ENCODE data around the gene NKTR.

NKTR gene

DNA sequence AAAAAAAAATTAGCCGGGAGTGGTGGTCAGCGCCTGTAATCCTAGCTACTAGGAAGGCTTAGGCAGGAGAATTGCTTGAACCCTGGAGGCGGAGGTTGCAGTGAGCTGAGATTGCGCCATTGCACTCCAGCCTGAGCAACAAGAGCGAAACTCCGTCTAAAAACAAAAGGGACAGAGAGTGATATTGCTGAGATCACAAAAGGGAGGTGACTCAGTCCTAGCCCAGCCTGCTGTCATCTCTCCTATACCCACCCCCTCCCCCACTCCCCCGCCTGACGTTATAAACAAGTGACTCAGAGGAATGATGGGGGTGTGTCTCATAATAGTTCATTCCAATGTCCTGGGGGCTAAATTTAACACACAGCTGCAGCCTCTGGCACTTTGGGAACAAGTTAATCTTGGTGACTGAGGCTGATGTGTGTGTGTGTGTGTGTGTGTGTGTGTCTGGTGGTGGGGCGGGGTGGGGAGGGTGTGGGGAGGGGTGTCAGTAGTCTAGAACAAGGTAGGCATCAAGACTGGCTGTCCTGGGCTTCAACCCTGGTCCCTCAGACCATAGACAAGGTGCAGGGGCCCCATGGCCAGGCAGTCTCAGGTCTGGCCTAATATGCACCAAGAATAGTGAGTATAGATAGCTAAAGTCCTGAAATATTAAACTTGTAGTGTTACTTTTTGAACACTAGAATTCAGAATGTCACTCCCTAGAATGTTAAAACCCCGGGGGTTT is 83.6 kb downstream of the NKTR start:
- DNase-seq, result no peak

DNA sequence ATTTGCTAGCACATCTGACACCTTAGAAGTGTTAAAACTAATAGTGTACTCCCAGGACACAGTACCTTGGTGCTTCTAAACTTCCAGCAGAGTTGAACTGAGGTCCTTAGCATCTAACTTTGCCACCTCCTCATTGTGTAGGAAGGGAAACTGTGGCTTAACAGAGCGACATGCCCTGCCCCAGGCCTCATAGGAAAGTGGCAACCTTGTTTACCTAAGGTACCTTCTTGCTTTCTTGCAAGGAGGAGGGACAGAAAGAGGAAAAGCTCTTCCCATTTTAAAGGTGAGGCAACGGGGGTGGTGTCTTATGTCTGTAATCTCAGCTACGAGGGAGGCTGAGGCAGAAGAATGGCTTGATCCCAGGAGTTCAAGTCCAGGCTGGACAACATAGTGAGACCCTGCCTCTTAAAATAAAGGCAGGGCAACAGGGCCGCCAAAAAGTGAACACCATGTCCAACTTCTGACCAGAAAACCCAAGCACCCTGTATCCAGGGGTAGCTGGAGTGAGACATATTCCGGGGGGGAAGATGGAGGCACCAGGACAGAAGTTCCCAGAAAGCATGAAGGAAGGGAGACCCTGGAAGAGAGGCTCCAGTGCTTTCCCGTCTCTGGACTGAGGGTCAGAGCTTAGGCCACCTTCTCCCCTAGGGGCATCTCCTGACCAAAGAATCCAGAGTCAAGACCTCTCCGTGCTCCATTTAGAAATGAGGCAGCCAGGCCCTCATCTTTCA is 84.3 kb downstream of the NKTR start:
- DNase-seq, result no peak

DNA sequence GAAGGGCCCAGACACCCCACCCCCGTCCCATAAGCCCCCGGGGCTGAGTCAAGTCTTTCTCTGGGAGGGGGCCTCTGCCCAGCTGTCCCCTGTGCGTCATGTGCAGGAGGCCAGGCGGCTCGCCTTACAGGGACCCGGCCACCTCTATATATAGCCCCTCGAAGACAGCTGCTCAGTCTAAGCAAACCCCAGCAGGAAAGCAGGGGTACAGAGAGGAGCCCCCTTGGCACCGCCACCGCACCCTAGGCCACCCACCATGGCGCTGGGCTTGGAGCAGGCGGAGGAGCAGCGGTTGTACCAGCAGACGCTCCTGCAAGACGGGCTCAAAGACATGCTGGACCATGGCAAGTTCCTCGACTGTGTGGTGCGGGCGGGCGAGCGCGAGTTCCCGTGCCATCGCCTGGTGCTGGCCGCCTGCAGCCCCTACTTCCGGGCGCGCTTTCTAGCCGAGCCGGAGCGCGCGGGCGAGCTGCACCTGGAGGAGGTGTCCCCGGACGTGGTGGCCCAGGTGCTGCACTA is 84.9 kb downstream of the NKTR start, which contains the start of gene KLHL40:
KLHL40 (plus strand) TSS at position 175 of the 519 bp plus-strand sequence; CDS start at position 257, 82 bp downstream.
- no peak for DNase-seq

DNA sequence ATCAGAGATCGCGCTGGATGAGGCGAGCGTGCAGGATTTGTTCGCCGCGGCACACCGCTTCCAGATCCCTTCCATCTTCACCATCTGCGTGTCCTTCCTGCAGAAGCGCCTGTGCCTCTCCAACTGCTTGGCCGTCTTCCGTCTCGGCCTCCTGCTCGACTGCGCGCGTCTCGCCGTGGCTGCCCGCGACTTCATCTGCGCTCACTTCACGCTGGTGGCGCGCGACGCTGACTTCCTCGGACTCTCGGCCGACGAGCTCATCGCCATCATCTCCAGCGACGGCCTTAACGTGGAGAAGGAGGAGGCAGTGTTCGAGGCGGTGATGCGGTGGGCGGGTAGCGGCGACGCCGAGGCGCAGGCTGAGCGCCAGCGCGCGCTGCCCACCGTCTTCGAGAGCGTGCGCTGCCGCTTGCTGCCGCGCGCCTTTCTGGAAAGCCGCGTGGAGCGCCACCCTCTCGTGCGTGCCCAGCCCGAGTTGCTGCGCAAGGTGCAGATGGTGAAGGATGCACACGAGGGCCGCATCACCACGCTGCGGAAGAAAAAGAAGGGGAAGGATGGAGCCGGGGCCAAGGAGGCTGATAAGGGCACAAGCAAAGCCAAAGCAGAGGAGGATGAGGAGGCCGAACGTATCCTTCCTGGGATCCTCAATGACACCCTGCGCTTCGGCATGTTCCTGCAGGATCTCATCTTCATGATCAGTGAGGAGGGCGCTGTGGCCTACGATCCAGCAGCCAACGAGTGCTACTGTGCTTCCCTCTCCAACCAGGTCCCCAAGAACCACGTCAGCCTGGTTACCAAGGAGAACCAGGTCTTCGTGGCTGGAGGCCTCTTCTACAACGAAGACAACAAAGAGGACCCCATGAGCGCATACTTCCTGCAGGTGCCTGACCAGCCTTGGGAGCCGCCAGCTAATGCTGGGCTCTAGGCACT is 85.7 kb downstream of the NKTR start:
- no peak for DNase-seq

DNA sequence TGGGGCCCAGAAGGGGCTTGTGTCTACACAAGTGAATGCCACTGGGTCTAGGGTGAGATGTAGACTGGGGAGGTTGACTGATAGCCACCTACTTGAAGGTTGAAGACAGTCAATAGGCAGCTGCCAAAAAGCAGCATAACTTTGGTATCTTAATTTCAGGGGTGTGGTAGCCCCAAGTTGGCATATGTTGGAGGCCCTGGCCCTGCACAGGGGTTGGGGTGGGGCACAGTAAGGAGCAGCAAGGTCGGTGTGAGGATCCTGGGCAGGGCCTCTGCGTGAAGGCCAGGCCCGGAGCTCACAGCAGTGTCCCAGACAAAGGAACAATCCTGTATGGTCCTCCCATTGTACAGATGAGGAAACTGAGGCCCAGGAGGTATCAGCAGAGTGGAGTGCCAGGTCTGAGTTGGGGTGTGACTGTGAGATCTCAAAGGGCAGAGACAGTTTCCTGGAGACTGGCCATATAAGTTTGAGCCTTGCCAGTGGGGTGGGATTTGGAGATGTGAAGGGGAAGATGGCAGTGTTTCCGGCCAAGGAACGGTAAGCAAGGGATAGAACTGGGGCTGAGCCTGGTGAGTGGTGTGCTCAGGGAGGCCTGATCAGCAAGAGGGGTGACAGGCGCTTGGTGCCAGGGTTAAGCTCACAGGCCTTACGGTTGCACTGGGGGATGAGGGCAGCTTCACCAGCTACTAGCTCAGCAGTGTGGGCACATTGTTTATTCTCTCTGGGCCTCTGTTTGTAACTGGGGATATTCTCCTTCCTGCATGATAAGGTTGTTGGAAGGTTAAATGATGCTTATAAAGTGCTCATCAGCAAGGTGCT is 86.6 kb downstream of the NKTR start:
- no peak for DNase-seq

DNA sequence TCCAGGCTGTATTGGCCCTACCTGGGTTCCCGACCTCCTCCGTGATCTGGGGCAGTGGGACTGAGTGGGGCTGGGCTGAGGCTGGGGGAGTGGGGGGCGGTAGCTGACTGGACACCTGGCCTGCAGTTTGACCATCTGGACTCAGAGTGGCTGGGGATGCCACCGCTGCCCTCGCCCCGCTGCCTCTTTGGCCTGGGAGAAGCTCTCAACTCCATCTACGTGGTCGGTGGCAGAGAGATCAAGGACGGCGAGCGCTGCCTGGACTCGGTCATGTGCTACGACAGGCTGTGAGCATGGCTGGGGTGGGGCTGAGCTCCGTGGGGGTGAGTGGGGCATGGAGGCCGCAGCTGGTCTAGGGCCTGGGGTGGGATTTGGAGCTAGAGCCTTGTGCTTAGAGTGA is 87.5 kb downstream of the NKTR start:
- DNase-seq, result no peak

DNA sequence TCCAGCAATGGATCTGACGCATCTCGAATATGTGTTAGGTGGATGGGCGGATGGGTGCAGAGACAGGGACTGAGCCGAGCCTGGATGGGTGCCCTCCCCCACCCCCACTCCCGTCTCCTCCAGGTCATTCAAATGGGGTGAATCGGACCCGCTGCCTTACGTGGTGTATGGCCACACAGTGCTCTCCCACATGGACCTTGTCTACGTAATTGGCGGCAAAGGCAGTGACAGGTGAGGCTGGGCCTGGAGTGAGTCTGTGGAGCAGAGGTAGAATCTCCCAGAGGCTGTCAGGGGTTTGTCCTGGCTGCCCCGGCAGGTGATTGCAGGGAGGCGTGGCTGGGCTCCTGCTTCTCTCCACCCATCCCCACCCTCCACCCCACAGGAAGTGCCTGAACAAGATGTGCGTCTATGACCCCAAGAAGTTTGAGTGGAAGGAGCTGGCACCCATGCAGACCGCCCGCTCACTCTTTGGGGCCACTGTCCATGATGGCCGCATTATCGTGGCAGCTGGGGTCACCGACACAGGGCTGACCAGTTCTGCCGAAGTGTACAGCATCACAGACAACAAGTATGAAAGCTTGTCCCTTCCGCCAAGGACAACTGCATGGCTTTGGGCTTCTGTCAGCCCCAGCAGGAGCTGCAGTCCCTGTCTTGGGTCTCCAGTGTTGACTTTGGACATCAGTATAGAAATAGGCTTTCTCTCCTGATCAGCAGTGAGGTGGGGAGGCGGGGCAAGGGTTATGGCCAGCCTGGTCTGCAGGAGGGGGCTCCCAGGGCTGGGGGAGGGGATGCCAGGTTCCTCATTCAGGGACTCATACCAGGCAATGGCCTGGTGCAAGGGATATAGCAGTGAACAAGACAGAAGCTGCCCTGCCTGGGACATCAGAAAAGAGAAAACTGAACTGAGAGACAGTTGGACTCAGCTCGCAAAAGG is 88.3 kb downstream of the NKTR start:
- DNase-seq, result no peak

DNA sequence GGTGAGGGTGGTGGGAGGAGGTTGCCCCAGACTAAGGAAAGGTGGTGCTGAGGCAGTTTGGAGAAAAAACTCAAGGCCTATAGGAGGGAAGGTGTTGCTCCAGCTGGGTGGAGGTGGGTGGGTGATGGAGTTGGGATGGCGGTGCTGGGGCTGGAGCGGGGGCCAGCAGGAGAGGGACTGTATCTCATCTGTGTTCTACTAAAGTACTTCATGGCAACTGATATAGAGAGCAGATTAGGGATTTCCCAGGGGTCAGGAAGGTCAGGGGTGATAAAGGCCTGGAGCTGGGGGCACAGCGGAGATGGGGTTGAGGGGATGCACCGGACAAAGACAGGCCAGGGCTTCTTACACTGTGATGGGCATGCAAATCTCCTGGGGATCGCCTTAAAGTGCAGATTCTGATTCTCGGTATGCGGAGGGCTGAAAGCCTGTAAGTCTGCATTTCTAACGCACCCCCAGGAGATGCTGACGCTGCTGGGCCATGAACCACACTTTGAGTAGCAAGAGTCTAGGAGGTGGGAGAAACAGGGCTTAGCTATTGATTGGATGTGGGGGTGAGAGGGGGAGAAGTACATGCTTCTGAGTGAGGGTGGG is 89.0 kb downstream of the NKTR start:
- no peak for DNase-seq

DNA sequence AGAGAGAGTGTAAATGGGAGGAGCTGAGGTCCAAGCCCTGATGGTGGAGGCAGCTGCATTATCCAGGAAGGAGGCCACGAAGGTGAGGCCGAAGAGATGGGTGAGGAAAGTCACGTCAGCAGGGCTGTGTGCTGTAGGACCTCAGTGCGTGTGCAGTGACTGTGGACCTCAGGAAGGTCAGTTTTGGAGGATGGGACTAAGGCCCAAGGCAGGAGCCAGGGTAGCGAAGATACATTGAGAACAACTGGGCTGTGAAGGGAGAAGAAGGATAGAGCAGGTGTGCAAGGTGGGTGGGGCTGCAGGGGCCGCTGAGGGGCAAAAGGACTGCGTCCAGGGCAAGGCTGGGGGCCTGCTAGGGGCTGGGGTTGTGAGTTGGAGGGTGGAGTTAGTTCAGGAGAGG is 89.7 kb downstream of the NKTR start:
- no peak for DNase-seq

DNA sequence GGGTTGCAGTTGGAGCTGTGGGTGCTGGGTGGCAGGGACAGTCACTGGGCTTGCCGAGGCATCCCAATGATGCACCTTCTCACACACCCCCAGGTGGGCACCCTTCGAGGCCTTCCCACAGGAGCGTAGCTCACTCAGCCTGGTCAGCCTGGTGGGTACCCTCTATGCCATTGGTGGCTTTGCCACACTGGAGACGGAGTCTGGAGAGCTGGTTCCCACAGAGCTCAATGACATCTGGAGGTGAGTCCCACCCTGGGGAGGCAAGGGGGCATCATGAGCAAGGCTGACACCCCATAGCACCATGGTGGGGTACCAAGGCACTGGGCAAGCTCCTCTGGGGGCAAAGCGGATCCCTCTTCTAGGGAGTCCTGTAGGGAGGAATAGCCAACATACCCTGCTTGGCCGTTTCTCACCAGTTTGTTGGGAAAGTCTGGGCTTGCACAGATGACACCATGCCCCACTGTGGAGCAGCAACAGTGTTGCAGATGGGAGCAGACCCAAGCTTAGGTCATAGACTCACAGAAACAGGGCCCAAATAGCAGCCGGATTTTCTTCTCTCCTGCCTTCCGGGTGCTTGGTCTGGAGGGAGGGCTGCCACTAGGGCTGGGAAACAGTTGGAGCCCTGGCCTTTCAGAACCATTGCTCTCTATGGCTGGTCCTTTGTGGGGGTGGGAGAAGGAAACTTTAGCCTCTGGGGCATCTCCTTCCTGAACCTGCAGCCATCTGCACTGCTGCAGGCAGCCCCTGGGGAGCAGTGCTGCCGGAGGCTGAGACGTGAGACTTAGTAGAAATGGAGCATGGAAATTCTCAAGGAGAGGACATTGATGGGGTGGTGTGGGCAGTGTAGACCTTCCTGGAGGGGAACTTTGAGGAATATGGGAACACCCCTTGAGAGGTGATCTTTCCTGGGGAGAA is 90.5 kb downstream of the NKTR start:
- DNase-seq, result no peak

DNA sequence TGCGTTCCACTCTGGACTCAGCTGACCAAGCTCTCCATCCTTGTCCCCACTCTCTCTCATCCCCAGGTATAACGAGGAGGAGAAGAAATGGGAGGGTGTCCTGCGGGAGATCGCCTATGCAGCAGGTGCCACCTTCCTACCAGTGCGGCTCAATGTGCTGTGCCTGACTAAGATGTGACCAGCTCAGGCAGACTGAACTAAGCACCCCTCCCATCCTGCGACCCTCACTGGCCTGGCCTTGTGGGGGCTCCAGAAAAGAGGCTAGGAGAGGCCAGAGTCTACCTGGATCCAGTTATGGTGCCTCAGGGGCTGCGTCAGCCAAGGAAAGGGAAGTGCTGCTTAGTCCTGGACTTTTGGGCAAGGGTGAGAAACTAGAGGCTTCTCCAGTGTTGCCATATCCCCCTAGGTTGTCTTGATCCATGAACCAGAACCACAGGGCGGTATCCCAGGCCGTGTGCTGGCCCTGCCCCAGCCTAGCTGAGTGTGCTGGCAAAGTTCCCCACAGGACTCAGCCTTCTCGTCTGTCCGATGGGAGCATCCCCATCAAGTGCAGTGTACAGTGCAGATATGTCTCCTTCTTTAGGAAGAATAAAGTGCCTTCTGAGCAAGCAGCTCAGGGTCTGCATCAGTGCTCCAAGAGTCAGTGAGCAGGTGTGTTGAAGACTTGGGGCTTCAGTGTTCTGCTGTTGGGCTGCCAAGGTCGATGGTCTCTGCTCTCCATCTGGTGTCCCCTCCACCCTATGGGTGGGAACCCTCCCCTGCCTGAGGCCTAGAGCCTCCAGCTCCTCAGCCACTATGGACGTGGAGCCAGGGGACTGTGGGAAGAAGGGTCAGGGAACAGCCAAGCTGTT is 91.6 kb downstream of the NKTR start:
- DNase-seq, result no peak

DNA sequence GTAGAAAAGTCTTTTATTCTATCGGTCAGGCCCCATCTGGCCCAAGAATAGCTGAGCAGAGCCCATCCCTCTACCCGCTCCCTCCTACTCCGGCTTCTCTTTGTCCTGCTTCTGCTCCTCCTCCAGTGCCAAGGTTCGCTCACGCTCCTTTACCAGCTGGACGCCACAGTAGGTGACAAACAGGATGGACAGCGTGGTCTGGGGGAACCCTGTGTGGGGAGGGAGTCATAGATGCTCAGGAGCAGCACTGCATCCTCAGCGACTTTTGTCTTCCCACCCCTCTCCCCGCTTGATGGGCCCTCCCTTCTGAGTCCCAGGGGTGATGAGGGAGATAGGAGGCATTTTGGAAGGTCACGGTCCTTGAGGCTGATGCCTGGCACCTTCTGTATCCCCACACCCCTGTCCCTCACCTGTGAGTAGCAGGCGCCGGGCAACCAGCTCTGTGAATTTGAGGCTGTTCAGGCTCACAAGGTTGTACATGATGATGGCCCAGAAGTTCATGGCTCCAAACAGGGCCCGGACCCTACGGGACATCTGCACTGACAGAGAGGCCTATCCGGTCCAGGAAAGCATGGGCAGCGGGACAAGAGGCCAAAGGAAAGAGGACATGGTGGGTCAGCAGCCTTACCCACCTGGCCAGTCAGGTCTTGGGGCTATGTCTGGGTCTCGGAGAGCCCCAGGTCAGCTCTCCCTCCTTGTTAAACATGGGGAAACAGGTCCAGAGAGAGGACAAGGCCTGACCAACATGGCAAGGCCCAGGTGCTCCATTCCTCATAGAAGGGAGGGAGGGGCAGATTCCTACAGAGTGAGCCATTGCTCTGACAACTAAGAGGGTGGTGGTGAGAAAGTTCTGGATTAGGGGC is 92.4 kb downstream of the NKTR start:
- no peak for DNase-seq

DNA sequence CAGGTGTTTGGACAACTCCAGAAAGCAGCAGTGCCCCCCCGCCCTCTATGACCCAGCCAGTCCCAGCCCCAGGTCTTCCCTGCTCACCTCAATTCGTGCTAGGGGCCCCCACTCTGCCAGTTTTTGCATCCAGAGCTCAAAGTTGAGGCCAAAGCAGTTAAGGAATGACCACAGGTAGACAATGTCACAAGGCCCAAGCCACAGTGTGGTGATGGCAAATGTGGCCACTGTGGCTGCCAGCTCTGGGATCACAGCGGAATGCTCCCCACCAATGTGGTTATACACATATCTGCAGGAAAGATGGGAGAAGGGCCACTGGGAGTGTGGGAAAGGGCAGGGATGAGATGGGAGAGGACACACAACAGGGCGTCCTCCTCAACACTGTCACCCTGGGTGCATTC is 93.0 kb downstream of the NKTR start:
- no peak for DNase-seq

DNA sequence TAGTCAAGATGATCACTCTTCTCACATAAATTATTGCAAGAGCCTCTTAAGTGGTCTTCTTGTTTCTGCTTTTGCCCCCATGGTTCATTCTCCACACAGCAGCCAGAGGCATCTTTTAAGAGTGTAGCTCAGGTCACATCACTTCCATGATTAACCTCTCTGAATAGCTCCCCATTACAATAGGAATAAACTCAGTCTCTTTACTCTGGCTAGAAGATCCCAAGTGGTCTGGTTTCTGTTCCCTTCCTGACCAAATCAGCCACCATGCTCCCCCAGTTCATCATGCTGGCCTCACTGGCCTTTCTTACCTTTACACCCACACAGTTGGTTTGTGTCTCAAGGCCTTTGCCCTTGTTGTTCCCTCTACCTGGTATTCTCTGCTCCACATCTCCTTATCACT is 93.9 kb downstream of the NKTR start:
- DNase-seq, result no peak

DNA sequence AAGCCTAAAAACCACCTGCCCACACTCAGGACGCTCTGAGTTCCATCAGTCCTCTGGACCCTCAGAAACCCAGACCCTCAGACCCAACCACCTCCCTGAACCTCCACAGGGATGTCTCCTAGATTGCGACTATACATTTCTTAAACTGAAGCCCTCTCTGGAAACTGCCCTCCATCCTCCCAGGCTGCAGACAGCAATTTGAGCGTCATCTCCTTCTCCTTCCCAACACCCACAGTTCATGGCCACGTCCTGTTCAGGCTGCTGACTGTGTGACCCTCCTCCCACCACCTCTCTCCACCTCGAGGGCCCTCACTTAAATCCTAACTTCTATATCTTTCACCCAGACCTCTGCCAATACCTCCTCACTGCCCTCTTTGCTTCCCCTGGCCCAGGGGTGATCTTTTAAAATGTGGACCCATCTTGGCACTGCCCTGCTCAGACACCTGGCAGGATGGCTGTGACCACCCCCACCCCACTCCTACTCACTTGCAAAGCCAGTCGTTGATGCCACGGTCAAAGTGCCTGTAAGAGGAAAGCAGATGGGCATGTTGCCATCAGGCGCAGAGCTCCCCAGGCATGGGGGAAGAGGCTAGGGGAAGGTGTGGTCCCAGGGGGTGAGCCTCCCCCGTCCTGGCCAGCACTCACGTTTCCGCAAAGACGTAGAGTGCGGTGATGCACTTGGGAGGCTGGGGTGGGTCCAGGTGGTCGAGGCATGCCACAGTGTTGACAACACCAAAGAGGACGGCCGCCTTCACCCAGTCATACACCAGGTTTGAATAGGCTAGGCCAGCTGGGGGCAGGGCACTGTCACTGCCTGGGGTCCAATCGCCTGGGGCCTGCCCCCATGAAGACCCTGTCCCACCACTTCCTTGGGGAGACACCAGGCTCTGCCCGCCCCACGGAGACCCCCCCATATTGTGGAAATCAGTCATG is 96.1 kb downstream of the NKTR start:
- DNase-seq, result no peak

DNA sequence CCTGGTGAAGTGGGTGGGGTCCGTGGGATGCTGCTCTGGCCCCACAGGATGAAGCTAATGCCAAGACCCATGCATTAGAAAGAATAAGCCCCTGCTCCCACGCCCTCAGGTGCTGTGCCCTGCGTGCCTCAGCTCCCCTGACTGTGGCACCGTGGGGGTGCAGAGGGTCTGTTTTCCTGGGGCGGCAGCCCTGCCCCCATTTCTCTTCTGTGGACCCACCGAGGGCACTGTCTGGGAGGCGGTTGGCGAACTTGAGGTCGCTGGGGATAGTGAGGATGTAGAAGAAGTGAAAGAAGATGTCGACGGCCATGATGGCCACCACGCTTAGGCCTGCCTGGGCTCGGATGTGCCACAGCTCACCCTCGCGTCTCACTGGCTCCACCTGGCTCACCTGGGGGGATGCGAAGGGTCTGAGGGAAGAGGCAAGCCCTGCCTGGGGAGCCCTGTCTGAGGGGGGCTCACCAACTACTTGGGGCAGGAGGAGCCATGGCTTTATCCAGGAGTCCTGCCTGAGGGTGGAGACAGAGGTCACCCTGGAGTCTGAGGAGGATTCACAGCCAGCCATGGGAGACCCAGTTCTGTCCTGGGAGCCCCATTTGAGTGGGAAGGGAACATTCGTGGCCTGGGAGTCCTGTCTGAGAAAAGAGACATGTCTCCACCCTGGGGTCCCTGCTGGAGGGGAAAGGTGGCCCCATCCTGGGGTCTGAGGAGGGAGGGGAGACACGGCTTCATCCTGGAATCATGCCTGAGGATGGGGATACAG is 97.0 kb downstream of the NKTR start:
- no peak for DNase-seq

Measured in Kasumi-1 (cell line).